Activated naive CD4-positive, alpha-beta T cell treated with anti-CD3 and anti-CD28 coated beads, Interleukin-2, amount 50 U/mL, for 16 hours (primary cell): ENCODE results near the gene AP3B1.

Experiments
- DNase-seq: peaks from one replicate; pipeline ENCODE4 v3.0.0-alpha.2; 2020

Gene AP3B1, protein sequence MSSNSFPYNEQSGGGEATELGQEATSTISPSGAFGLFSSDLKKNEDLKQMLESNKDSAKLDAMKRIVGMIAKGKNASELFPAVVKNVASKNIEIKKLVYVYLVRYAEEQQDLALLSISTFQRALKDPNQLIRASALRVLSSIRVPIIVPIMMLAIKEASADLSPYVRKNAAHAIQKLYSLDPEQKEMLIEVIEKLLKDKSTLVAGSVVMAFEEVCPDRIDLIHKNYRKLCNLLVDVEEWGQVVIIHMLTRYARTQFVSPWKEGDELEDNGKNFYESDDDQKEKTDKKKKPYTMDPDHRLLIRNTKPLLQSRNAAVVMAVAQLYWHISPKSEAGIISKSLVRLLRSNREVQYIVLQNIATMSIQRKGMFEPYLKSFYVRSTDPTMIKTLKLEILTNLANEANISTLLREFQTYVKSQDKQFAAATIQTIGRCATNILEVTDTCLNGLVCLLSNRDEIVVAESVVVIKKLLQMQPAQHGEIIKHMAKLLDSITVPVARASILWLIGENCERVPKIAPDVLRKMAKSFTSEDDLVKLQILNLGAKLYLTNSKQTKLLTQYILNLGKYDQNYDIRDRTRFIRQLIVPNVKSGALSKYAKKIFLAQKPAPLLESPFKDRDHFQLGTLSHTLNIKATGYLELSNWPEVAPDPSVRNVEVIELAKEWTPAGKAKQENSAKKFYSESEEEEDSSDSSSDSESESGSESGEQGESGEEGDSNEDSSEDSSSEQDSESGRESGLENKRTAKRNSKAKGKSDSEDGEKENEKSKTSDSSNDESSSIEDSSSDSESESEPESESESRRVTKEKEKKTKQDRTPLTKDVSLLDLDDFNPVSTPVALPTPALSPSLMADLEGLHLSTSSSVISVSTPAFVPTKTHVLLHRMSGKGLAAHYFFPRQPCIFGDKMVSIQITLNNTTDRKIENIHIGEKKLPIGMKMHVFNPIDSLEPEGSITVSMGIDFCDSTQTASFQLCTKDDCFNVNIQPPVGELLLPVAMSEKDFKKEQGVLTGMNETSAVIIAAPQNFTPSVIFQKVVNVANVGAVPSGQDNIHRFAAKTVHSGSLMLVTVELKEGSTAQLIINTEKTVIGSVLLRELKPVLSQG

DNA sequence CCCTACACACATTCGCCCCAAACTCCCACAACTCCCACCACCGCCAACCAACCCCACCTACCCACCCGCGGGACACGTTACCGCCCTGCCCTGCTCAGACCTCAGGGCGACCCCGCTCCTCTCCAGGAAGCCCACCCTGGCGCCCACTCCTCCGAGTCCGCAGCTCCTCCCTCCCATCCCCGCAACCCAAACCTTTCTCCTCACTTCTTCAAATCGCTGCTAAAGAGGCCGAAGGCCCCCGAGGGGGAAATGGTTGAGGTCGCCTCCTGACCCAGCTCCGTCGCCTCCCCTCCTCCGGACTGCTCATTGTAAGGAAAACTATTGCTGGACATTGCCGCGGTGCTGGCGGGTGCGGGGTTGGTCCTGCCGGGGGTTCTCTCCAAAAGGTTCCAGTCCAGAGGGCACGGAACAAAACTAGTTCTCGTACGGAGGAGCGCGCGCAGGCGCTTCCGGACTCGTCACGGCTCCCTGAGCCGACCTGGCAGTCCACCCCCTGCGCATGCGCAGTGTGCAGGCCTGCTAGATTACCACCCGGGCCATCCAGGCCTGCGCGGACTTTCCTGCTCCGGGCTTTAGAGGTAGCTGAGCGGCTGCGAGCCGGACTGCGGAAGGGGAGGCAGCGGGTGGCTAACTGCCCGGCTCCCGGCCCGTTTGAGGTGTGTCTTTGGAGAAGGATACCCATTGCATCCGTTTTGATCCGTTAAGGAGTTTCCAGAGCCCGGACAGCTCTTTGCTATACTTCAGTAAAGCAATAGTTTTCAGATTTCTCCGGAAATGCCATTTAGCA is at the start of gene AP3B1:
AP3B1 (minus strand) TSS at position 451 of the 787 bp plus-strand sequence; CDS start at position 332, 119 bp downstream.
- peak; percentile 98 for DNase-seq

DNA sequence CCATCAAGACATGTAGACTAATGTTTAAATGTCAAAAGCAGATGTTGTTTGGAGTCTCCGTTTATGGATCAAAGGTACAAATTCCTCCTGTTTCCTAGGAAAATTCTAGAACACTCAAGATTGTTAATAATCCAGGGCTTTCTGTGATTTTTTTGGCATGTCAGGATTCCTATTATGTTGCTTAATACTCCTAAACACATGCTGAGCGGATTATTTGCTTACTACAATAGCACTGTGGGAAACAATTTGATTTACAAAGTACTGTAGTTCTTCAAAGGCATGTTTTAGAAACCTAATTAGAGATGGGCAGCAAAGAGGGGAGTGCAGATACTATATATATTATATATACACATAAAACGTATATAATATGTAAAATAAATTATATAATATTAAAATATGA is 46.9 kb upstream of the AP3B1 start:
- no peak for DNase-seq

DNA sequence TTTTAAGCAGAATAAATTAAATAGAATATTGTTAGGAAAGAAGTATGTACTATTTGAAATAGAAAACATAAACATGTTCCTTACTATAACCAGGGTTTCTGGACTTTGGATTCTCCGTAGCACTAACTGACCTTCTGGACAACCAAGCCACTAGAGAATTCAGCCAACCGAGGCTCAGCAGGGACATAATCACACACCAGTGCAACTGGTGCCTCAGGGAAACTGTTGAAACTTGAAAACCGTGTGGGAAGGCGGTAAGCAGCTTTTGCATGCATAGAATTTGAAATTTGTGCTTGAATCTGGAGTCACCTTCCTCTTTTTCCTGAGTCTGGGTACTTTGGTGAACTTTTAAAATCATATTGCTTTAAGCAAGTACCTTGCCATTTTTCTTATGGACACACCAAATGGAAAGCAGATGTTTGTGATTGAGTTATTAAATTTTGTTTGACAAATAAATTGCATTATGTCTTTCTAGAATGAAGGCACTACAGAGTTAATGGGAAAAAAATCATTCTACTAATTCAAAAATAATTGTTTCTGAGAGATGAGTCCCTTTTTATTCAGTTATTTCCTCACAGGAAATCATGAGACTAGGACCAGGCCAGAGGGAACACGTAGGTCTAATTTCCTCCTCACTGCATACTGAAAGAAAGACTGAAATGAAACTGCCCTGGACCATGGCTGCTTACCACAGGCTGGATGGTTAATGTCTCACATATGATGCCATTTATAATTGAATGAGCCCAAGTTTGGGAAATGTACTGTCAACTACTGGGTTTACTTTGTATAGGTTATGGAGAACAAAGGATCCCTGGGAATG is 45.3 kb upstream of the AP3B1 start:
- DNase-seq, result no peak

DNA sequence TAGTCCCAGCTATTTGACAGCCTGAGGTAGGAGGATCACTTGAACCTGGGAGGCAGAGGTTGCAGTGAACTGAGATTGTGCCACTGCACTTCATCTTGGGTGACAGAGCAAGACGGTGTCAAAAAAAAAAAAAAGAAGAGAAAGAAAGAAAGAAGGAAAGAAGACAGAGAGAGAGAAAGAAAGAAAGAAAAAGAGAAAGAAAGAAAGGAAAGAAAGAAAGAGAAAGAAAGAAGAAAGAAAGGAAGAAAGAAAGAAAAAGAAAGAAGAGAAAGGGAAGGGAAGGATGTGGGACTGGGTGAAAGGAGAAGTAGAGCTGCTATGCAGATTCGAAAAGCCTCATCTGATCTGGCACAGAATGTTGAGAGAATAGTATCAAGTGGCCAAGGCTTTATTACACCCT is 42.2 kb upstream of the AP3B1 start:
- no peak for DNase-seq

DNA sequence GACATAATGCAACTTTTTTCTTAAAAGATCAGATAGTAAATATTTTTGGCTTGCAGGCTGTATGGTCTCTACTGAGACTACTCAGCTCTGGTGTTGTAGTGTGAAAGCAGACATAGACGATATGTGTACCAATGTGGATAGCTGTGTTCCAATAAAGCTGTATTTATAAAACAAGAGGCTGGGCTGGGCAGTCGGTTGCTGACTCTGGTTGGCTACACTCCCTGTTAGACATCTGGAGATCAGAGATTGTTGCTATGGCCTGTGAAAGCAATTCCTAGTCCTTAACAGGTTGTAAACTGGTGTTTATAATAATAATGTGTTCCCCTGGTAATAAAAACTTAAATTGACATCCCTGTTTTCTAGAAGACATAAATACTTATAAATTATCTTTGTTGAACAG is 41.5 kb upstream of the AP3B1 start:
- no peak for DNase-seq

DNA sequence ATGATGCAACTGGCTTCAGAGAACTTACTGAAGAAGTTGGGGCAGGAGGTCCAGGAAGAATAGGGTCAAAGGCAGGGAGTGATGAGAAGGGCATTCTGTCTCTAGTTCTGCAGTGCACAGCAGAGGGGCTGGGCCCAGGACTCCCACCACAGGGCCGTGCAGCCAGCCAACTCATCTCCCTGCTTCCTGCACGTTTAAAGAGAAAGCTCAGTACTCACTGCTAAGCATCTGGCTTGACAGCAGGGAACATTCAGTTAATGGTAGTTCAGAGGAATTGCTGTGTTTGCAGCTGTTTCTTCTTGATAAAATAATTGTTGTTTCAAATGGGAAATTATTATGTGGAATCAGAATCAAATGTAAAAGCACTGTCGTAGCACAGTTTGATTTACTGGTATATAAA is 40.3 kb upstream of the AP3B1 start:
- no peak for DNase-seq

DNA sequence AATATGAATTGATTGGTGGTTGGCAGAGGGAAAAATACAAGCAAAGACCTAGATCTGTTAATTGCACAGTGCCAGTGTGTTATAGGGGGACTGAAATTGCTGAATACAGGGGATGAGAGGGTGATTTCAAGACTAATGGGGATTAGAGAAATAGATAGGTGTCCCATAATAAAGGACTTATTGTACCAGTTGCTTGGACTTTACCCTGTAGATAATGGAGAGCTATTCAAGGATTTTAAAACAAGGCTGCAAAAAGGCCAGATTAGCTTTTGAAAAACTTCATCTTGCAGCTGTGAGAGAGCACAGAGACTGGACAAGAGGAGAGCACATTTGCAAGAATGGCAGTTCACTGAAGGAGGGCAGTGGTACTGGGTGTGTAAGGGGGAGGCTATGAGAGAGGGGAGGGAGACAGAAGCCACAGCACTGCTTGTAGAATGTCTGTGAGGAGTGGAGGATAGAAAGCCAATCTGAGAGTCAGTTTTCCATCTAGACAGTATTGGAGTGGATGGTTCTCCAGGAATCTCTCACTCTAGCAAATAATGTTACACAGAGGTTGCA is 37.1 kb upstream of the AP3B1 start:
- DNase-seq, result no peak

DNA sequence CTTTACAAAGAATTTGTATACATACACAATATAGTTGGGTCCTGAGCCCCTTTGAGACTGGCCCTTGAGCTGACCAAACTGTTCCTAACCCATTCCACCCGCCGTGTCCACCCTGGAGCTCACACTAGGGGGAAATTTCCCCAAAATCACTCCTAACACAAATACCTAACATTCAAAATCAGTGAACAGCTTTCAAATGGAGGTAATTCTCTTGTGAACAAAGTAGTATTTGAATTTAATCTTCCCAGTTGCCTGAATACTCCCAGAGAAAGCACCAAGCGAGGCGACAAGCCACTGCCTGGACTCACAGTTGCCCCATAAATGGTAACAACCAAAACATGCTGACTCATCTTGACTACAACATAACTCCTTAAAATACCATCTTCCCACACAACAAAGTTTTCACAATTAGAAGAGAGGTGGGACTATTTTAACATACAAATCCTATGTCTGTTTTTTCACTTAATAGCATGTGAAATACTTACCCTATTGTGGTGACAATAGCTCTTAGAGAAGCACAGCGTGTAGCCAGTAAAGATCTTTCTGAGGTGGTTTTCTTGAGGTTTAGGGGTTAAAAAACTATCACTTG is 34.2 kb upstream of the AP3B1 start:
- no peak for DNase-seq

DNA sequence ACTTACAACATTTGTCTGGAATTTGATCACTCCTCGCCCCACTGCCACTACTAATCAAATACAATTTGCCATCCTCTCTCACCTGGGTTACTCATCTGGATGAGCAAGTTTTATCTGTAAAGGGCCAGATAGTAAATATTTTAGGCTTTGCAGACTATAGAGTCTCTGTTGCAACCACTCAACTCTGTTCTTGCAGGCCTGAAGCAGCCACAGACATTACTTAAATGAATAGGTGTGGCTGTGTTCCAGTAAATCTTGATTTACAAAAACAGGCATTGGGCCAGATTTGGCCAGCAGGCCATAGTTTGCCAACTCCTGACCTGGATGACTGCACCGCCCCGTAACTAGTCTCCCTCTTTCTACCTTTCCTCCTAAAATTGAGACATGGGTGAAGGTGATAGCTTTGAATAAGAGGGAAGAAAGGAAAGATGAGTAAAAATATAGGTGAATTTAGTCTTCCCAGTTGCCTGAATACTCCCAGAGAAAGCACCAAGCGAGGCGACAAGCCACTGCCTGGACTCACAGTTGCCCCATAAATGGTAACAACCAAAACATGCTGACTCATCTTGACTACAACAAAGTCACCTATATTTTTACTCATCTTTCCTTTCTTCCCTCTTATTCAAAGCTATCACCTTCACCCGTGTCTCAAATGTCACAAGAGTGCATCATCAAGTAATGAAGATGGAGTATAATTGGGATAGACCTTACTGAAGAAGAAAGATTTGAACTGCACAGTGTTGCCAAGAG is 33.4 kb upstream of the AP3B1 start:
- no peak for DNase-seq

DNA sequence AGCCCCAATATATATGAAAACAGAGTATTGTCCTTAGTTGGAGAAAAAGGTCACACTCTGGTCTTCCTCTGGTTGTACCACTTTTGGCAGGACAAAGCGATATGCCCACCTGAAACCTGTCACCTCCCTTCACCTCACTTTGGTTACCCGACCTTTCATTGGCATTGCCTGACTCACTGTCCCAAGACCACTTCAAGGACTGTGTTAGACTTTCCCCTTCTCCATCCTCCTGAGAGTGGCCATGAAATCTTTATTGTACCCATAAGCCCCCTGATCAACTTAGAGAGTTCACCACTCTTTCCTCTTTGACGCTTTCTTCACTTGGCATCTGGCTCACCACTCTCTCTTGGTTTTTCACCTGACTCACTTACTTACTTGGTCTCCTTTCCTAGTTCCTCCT is 32.4 kb upstream of the AP3B1 start:
- no peak for DNase-seq

DNA sequence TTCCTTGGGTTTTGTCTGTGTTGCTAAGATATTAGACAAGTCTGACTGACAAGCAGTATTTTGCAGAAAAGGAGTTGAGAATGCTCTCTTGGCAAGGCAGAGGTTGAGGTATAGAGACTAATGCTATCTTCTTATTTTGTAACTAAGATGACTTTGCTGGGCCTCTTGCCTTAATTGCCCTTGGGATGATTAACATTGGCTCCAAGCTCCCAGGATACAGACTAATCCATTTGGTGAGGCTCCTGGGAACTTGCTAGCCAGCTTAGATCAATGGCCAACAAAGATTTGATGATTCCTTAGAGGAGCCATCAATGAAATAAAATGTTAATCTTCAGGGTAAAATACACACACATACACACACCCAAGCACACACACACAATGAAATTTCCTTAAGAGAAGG is 28.7 kb upstream of the AP3B1 start:
- no peak for DNase-seq

DNA sequence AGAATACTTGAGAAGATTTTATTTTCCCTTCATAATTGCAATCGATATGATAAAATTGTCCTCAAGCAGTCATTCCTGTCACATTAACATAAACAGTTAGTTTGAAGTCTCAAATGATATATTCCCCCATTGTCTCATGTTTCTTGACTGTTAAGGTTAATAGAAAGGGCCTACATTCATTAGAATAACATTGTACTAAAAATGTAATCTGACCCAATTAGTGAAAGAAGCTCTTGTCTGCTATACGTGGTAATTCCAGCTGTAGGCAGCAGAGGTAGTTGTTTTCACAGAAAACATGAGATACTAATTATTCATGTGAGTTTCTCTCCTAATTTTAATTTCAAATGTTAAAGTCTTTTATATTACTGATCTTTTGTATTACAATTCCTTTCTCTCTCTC is 25.9 kb upstream of the AP3B1 start:
- no peak for DNase-seq

DNA sequence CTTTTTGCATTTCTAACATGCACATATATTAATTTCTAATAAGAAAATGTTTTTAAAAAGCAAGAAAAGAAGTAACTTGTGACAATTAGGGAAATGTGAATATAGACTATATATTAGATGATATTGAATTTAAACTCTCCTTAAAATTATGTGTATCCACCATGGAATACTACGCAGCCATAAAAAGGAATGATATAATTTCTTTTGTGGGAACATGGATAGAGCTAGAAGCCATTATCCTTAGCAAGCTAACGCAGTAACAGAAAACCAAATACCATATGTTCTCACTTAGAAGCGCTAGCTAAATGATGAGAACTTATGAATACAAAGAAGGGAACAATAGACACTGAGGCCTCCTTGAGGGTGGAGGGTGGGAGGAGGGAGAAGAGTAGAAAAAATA is 23.8 kb upstream of the AP3B1 start:
- DNase-seq, result no peak

DNA sequence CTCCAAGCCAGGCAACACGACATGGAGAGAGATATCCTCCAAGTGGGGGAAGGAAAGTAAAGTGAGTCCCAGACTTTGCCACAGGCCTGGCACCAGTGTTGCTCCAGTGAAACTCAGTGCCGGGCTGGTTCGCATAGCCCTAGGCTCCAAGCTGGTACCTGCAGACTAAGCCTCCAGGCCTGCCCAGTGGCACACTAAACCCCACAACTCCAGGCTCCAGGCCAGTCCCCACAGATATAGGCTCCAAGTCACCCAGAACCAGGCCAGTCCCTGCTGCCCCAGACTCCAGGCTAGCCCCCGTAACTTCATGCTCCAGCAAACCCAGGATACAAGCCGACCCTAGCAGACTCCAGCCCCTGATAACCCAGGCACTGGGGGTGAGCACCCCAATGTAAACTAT is 23.0 kb upstream of the AP3B1 start:
- no peak for DNase-seq

DNA sequence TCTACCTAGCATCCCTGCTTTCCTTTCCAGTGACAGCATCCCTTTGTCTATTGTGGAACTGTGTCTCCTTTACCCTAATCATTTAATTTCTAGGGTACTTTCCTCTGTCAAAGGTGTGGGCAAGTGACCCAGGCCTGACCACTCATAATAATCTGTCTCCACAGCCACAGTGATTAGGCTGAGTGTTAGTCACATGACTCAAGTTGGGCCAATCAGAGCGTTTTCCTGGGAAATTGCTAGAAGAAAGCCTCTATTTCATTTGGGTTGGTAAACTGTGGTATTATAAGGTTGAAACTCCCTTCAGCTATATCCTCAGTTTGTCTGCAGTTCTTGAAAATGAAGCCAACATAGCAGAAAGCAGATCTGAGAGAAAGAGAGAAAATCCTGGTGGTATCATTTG is 14.2 kb upstream of the AP3B1 start:
- no peak for DNase-seq

DNA sequence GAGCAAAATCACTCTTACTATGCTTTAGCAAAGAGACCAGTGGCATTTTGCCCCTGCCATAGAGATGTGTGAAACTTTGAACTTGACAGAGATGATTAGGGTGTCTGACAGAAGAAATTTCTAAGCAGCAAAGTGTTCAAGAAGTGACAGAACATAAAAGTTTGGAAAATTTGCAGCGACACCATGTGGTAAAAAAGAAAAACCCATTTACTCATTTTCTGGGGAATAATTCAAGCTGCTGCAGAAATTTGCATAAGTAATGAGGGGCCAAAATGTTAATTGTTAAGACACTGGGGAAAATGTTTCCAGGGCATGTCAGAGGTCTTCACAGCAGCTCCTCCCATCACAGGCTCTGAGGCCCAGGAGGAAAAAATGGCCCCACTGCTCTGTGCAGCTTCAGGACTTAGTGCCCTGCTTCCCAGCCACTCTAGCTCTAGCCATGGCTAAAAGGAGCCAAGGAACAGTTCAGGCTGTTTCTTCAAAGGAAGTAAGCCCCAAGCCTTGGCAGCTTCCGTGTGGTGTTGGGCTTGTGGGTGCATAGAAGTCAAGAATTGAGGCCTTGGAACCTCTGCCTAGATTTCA is 6.1 kb upstream of the AP3B1 start:
- DNase-seq, result no peak

DNA sequence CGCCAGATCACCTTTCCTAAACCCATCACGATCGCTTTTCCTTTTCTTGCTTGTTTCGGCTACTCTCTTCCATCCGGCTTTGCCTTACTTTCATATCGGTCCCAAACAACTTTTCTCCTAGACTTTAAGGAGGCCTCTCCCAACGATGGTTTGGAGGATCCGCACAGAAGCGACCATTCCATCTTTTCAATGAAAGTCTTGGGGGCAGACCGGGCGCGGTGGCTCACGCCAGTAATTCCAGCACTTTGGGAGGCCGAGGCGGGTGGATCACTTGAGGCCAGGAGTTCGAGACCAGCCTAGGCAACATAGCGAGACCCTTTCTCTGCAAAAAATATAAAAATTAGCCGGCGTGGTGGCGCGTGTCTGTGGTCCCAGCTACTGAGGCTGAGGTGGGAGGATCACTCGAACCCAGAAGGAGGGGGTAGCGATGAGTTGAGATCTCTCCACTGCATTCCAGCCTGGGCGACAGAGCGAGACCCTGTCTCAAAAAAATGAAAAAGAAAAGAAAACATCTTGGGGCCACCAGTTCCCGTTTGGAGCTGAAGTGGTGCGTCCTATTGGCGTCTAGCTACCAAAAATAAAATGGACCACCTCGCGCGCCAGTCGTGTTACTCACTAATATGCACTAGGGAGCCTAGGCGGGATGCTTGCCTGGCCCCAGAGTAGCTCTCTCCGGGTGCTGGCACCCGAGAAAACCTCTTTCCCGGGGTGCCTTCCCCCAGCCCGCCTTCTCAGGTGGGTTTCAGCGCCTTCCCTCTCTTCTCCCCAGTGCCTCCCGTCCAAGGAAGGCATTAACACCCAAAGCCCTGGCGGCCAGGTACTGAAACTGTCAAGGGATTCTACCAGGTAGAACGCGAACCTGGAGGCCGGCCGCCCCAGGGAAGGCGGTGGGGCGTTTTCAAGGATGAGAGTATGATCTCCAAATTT is 800 bp upstream of the AP3B1 start:
- DNase-seq, result peak; percentile 49

DNA sequence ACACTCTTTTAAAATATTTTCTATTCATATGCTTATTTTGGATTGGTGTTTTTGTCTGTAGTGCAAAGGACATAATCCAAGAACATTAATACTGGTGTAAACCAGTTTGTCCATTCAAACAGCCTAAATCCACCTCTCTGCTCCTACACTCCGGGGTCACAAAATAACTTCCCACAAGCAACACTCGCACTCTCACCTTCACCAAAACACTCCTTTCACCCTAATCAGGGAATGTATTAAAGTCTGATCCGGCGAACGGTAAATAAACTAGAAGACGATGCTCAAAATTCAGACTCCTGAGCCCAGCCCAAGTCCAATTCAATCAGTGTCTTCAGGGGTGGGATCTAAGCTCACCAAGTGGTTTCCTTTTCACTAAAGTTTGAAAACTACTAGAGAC is 649 bp downstream of the AP3B1 start:
- no peak for DNase-seq

DNA sequence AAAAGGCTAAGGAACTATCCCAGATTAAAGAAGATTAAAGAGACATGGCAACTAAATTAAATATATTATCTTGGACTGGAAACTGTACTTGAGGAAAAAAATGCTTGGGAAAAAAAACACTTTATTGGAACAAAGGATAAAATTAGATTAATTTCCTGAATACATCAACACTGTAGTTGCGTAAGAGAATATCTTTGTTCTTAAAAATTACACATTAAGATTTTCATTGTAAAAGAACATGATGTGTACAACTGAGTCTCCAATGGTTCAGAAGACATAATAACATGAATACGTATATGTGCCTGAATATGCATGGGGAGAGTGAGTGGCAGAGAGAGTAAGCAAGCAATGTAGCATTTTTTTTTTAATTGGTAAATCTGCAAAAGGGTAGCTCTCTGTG is 2.8 kb downstream of the AP3B1 start:
- no peak for DNase-seq
